GM12892 (cell line): ENCODE data around the gene ARNT2.
"Not testable (repeated sequence)": the region's sequence is repeated elsewhere in the genome, so short reads cannot be mapped to it uniquely, and the experiment has no call there.

Experiments
- DNase-seq: peaks from one replicate; pipeline ENCODE4 v3.0.0; 2011; ENCODE audit not compliant: insufficient read length
- FAIRE-seq: peaks from 2 replicates; lab custom pipeline; 2011; peaks lifted over from hg19 to GRCh38; lab: Jason Lieb, UNC
- POLR2A ChIP-seq: IDR thresholded peaks from 2 replicates; pipeline ENCODE4 v1.6.1; 2011; ENCODE audit warnings: low read depth, low read length, control low read depth
- POLR2AphosphoS5 ChIP-seq: IDR thresholded peaks from 2 replicates; pipeline ENCODE4 v1.6.1; 2011; ENCODE audit warnings: low read depth, low read length, control low read depth
- TAF1 ChIP-seq: IDR thresholded peaks from 2 replicates; pipeline ENCODE4 v1.6.1; 2011; ENCODE audit warnings: low read depth, mild to moderate bottlenecking, control low read depth, low read length, borderline replicate concordance

ARNT2 gene

GRCh38 chr15:80635953-80636352 lies 231.8 kb downstream of the ARNT2 start:
- TF ChIP-seq POLR2A (no peak), POLR2AphosphoS5 (no peak), TAF1 (no peak)
- DNase-seq (no peak), FAIRE-seq (no peak)

- no peak for FAIRE-seq
- no peak for DNase-seq
- no peak for TF ChIP-seq POLR2A
- TF ChIP-seq POLR2AphosphoS5 = no peak
- no peak for TF ChIP-seq TAF1
These were observed 232.5 kb downstream of the ARNT2 start for GRCh38 chr15:80636675-80637074.

- no peak for DNase-seq
- TF ChIP-seq POLR2A = no peak
- TF ChIP-seq POLR2AphosphoS5 = no peak
- TF ChIP-seq TAF1 = no peak
- no peak for FAIRE-seq
These were observed 233.6 kb downstream of the ARNT2 start for GRCh38 chr15:80637747-80638146.

GRCh38 chr15:80638553-80639167 lies 234.5 kb downstream of the ARNT2 start:
- DNase-seq (no peak), FAIRE-seq (no peak)
- TF ChIP-seq TAF1 = no peak

- FAIRE-seq (no peak), DNase-seq (no peak)
- TF ChIP-seq POLR2A (no peak), TAF1 (no peak), POLR2AphosphoS5 (no peak)
These were observed 235.0 kb downstream of the ARNT2 start for GRCh38 chr15:80639168-80639555.

- DNase-seq (no peak), FAIRE-seq (no peak)
- TF ChIP-seq POLR2AphosphoS5 = no peak
- TF ChIP-seq POLR2A = no peak
- no peak for TF ChIP-seq TAF1
These were observed 236.4 kb downstream of the ARNT2 start for GRCh38 chr15:80640531-80641121.

GRCh38 chr15:80641384-80641783 lies 237.2 kb downstream of the ARNT2 start:
- no peak for TF ChIP-seq POLR2A
- TF ChIP-seq POLR2AphosphoS5 = no peak
- TF ChIP-seq TAF1 = no peak
- no peak for DNase-seq
- no peak for FAIRE-seq

GRCh38 chr15:80643431-80643951 lies 239.3 kb downstream of the ARNT2 start:
- FAIRE-seq (no peak), DNase-seq (no peak)
- no peak for TF ChIP-seq POLR2A
- no peak for TF ChIP-seq POLR2AphosphoS5
- no peak for TF ChIP-seq TAF1

GRCh38 chr15:80645494-80646065 lies 241.4 kb downstream of the ARNT2 start:
- FAIRE-seq (no peak), DNase-seq (no peak)
- TF ChIP-seq POLR2A (no peak), TAF1 (no peak), POLR2AphosphoS5 (no peak)

GRCh38 chr15:80647424-80647823 lies 243.2 kb downstream of the ARNT2 start:
- not testable (repeated sequence) for FAIRE-seq

More at GRCh38 chr15:80647424-80647823, 243.2 kb downstream of the ARNT2 start:
- not testable (repeated sequence) for DNase-seq
